Measurements from ENCODE around the gene ROR1.

DNA sequence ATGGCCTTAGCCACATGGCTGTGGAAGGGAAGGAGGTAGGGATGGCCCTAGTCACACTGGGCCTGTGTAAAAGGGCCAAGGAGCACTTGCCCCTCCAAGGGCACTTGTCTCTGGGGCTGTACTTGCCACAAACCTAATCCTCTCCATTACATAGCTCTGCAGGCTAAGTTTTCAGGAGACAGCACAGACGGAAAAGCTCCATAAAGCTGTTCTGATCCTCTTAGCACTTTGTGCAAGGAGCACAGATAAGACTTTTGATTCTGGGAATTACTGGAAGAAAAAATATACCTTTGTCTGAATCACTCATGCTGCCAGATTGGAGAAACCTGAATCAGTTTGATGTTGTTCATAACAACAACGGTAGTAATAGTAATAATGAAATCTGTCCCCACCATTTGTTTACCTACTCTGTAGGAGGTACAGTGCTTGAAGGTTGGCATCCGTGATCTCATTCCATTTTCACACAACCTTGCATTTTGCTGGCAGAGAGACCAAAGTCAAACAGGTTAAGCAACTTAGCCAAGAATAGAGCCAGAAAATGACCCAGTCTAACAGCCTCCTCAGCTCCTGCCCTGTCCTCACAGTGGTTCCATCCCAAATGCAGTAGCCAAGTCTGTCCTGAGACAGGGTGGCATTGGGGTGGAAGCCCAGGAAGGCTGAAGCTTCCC lies 207.1 kb downstream of the ROR1 start:
- TF ChIP-seq CTCF (IDR thresholded peaks at IDR 0.05) (no peak), POLR2A (IDR thresholded peaks at IDR 0.05) (no peak)

Measured in testis (tissue), 2 donors.